PFSK-1 (cell line): ENCODE results near the gene KIRREL3.

ENCODE experiments used
- POLR2AphosphoS5 ChIP-seq: IDR thresholded peaks from 2 replicates; pipeline ENCODE4 v1.6.1; 2012; ENCODE audit warnings: low read depth, mild to moderate bottlenecking, control low read depth, low read length, moderate library complexity
- TAF1 ChIP-seq: IDR thresholded peaks from 2 replicates; pipeline ENCODE4 v1.6.1; 2012; ENCODE audit warnings: low read length, control low read depth, borderline replicate concordance; ENCODE audit not compliant: insufficient read depth

- TF ChIP-seq POLR2AphosphoS5 (no peak), TAF1 (no peak)
Observed at GRCh38 chr11:126390272-126390867, 610.2 kb downstream of the KIRREL3 start.
